Esophagus squamous epithelium (tissue), 5 donors: ENCODE measurements around the gene ZNF532. TPM values are rescaled to one million over a fixed set of nuclear protein-coding genes. Genes with fewer than 3 reads are reported as not detected.
"Not testable (repeated sequence)": the region's sequence is repeated elsewhere in the genome, so short reads cannot be mapped to it uniquely, and the experiment has no call there.

Experiments
- DNase-seq: peaks from one replicate; lab custom pipeline; 2025; lab: John Stamatoyannopoulos, UW
- H3K27ac ChIP-seq, 4 donors: fragments of 200-600 bp; sonication (generic); one replicate each; pipeline ENCODE4 v1.5.1; 2016 to 2019; ENCODE audit warnings: mild to moderate bottlenecking in 1 of 4
- H3K27me3 ChIP-seq, 4 donors: fragments of 200-600 bp; sonication (generic); 1 replicate in 3 of 4; 2 replicates in 1 of 4; pipeline versions ENCODE4 v1.5.1 to v1.6.0; 2017 to 2021; ENCODE audit warnings: antibody characterized with exemption in 1 of 4
- H3K36me3 ChIP-seq, 3 donors: fragments of 200-600 bp; sonication (generic); one replicate each; pipeline ENCODE4 v1.5.1; 2016 to 2019
- H3K4me1 ChIP-seq, 3 donors: fragments of 200-600 bp; sonication (generic); one replicate each; pipeline ENCODE4 v1.5.1; 2017 to 2019
- H3K4me3 ChIP-seq, 4 donors: fragments of 200-600 bp; sonication (generic); 1 replicate in 3 of 4; 2 replicates in 1 of 4; pipeline ENCODE4 v1.5.1; 2016 to 2019; ENCODE audit warnings: mild to moderate bottlenecking in 2 of 4, moderate library complexity in 1 of 4
- H3K9me3 ChIP-seq, 3 donors: fragments of 200-600 bp; sonication (generic); one replicate each; pipeline ENCODE4 v1.5.1; 2016 to 2019
- CTCF ChIP-seq, 6 experiments: fragments of 450-650 bp in 4 of 6; fragments of 200-600 bp in 2 of 6; sonication (generic) in 2 of 6; IDR thresholded peaks; one replicate each; pipeline ENCODE4 v1.5.1; 2016 to 2019; ENCODE audit warnings: antibody characterized with exemption in 6 of 6, mild to moderate bottlenecking in 4 of 6, moderate library complexity in 4 of 6
- POLR2A ChIP-seq, 4 donors: fragments of 450-650 bp; IDR thresholded peaks; one replicate each; pipeline ENCODE4 v1.6.1; 2017; ENCODE audit warnings: antibody characterized with exemption in 4 of 4, mild to moderate bottlenecking in 4 of 4, moderate library complexity in 3 of 4
- WGBS, 2 donors: methylation state at CpG; one replicate each; pipeline ENCODE4 v1.1.5; 2018; 5-methylcytosine and 5-hydroxymethylcytosine counted together
- intact Hi-C: fragments of 100-400 bp; cut with DNase I; formaldehyde crosslinking; loops from one replicate; pipeline ENCODE4 v1.15.0; 2022
- total RNA-seq, 4 donors: library from RNA; depleted of rRNA; stranded (reverse); fragments of >200 nt; gene quantifications; one replicate each; pipeline ENCODE4 v1.1.0, GENCODE V29; 2016
- donor health status: DM: yes; HTN: yes; CAD: no.

Gene ZNF532
- total RNA-seq, 4 donors from 2014 or later, result 30.7 to 52.3 (median 32.6) TPM

GRCh38 chr18:59013744-59014143 lies 149.1 kb downstream of the ZNF532 start:
- no peak overlapping the region for H3K4me3 ChIP-seq
- no peaks in the 10 kb centered on the region for H3K36me3 ChIP-seq
- TF ChIP-seq CTCF (IDR thresholded peaks at IDR 0.05), result no peak
- TF ChIP-seq POLR2A (IDR thresholded peaks at IDR 0.05), result no peak
- no peak overlapping the region for H3K27ac ChIP-seq
- intact Hi-C loops, result no loop called here
- H3K4me1 ChIP-seq, result peaks cover 0 to under 1% (median 0%) of the 10 kb centered on the region in 3 donors
- H3K9me3 ChIP-seq, result no peaks in the 10 kb centered on the region
- WGBS, 2 donors, result 75 to 83% methylated on average over 2 of the region's 2 CpGs
- H3K27me3 ChIP-seq, result no peaks in the 10 kb centered on the region
- DNase-seq, result no peak

GRCh38 chr18:59015531-59016152 lies 151.0 kb downstream of the ZNF532 start:
- Histone ChIP-seq H3K9me3 (no peaks in the 10 kb centered on the region), H3K36me3 (no peaks in the 10 kb centered on the region), H3K4me1 (no peaks in the 10 kb centered on the region), H3K27me3 (no peaks in the 10 kb centered on the region), H3K27ac (no peak overlapping the region), H3K4me3 (no peak overlapping the region)
- no peak for TF ChIP-seq CTCF (IDR thresholded peaks at IDR 0.05)
- no peak for TF ChIP-seq POLR2A (IDR thresholded peaks at IDR 0.05)
- intact Hi-C loops, result no loop called here
- DNase-seq, result no peak
- 78 to 89% methylated on average over 5 of the region's 5 CpGs for WGBS, 2 donors

DNA sequence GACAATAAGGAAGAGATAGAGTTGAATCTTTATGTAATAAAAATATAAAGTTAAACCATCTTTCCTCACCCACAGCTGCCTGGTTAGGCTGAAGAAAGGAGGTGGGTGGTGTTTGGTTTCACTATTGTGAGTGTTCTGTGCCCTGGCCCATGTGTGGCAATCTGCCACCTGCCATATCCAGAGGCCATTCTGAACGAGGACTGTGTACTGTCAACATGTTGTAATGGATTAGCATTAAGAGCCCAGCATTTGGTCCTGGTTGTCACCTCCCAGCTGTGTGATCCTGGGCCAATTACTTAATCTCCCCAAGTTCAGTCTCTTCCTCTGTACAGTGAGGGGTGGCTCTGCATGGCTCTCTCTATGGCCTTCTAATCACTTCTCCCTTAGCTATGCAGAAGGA lies 156.8 kb downstream of the ZNF532 start:
- no peak for DNase-seq
- Histone ChIP-seq H3K27me3 (no peaks in the 10 kb centered on the region), H3K9me3 (no peaks in the 10 kb centered on the region), H3K4me3 (no peak overlapping the region), H3K27ac (no peak overlapping the region), H3K36me3 (no peaks in the 10 kb centered on the region), H3K4me1 (peaks cover 0 to 21% (median 0%) of the 10 kb centered on the region in 3 donors)
- TF ChIP-seq POLR2A (IDR thresholded peaks at IDR 0.05) (no peak), CTCF (IDR thresholded peaks at IDR 0.05) (no peak)
- intact Hi-C loops, result no loop called here
- WGBS, 2 donors, result 21 to 28% methylated on average over 1 of the region's 1 CpG

DNA sequence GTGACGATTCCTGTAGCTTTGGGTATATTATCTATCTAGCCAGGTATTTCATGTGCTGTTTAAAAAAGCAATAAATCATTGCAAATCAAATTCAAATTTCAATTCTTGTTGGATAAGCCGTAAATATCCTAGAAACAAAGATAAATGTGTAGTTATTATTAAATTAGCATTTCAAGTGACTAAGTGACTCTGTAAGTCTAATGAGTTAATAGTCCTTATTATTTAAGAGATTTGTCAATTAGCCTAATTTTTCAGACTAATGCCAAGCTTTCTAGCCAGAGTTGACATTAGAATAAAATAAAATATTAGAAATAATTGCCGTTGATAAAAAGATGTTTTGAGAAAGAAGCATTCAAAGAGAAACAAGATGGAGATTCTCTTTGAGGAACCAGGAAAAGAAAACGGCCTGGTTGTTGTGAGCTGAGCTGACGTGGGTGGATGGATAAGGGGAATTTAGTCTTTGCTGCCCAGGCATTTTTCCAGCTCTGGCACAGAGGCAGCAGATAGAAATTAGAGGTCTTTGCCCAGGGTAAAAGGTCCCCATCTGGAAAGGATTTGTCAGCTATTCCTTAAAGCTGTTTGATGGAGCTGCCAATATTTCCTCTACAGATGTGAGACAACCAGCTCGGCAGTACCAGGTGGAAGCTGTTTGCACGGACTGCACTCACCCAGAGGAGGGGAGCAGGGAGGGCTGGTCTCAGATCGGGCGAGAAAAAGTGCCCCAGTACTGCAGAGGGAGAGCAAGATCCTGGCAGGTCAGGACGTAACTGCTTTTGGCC lies 157.7 kb downstream of the ZNF532 start:
- 33 to 35% methylated on average over 8 to 9 of the region's 10 CpGs for WGBS, 2 donors
- Histone ChIP-seq H3K4me3 (no peak overlapping the region), H3K27me3 (no peaks in the 10 kb centered on the region), H3K4me1 (peaks cover 0 to 21% (median 0%) of the 10 kb centered on the region in 3 donors), H3K36me3 (no peaks in the 10 kb centered on the region), H3K27ac (peak overlapping the region in 3 of 4 donors; percentile 12 to 41 (median 34)), H3K9me3 (no peaks in the 10 kb centered on the region)
- TF ChIP-seq CTCF (IDR thresholded peaks at IDR 0.05) (no peak), POLR2A (IDR thresholded peaks at IDR 0.05) (no peak)
- intact Hi-C loops, result no loop called here
- DNase-seq, result no peak

DNA sequence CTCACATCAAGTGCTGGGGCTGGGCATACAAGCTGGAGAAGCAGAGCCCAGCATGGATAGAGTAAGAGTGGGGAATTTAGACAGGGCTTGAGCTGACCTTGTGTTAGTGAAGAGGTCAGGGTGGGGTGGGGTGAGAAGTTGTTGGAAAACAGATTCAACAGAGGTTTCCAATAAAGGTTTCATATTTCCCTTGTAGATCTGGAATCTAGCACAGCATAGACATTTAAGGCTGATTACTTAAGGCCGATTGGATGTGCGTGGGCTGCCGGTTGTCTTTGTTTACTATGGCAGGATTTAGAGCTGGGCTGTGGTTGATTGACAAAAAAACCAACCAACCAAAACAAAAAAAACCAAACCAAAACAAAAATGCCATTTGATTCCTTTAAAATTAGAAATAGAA lies 160.2 kb downstream of the ZNF532 start:
- WGBS, 2 donors, result 46 to 66% methylated on average over 3 of the region's 3 CpGs
- intact Hi-C loops, result no loop called here
- Histone ChIP-seq H3K27ac (peak overlapping the region in 3 of 4 donors; percentile 1 to 61 (median 41)), H3K27me3 (no peaks in the 10 kb centered on the region), H3K36me3 (no peaks in the 10 kb centered on the region), H3K4me1 (peaks cover 0 to 21% (median 0%) of the 10 kb centered on the region in 3 donors), H3K9me3 (no peaks in the 10 kb centered on the region), H3K4me3 (no peak overlapping the region)
- DNase-seq, result no peak
- TF ChIP-seq POLR2A (IDR thresholded peaks at IDR 0.05), result no peak
- no peak for TF ChIP-seq CTCF (IDR thresholded peaks at IDR 0.05)

GRCh38 chr18:59025532-59025931 lies 160.9 kb downstream of the ZNF532 start:
- H3K36me3 ChIP-seq, DNase-seq, H3K9me3 ChIP-seq, H3K27me3 ChIP-seq, H3K4me3 ChIP-seq, intact Hi-C loops: not testable (repeated sequence)
- WGBS, 2 donors, result 85 to 91% methylated on average over 2 of the region's 2 CpGs
- H3K27ac ChIP-seq, result peak overlapping the region in 2 of 4 donors; percentile 41 to 61
- H3K4me1 ChIP-seq, result peaks cover 0 to 21% (median 0%) of the 10 kb centered on the region in 3 donors
